CD4-positive, alpha-beta memory T cell (primary cell): ENCODE data around the gene LIG4. TPM values are rescaled to one million over a fixed set of nuclear protein-coding genes. Genes with fewer than 3 reads are reported as not detected.

ENCODE experiments used
- CTCF ChIA-PET: fragments of 350-600 bp; sonication (Branson Sonifier 250); formaldehyde crosslinking; loops from one replicate; lab custom pipeline; 2021; ENCODE audit warnings: inconsistent platforms; ENCODE audit not compliant: partially characterized antibody; lab: Charles Lee
- POLR2A ChIA-PET: fragments of 350-600 bp; sonication (Branson Sonifier 250); formaldehyde crosslinking; loops from one replicate; lab custom pipeline; 2021; ENCODE audit not compliant: partially characterized antibody; lab: Charles Lee
- DNase-seq, 5 donors: peaks; one replicate each; pipeline versions ENCODE4 v3.0.0 to v3.0.0-alpha.2; 2020 to 2022; ENCODE audit warnings: mixed read lengths in 1 of 5
- H3K27ac ChIP-seq: one replicate; pipeline ENCODE4 v1.7.0; 2013; ENCODE audit warnings: low read depth, low read length
- H3K27me3 ChIP-seq: 2 replicates; pipeline ENCODE4 v1.7.0; 2013; ENCODE audit warnings: mild to moderate bottlenecking, low read length, moderate library complexity; ENCODE audit not compliant: insufficient read depth
- H3K36me3 ChIP-seq: 2 replicates; pipeline ENCODE4 v1.7.0; 2013; ENCODE audit warnings: mild to moderate bottlenecking, low read length, moderate library complexity; ENCODE audit not compliant: insufficient read depth
- H3K4me1 ChIP-seq: 2 replicates; pipeline ENCODE4 v1.7.0; 2013; ENCODE audit warnings: mild to moderate bottlenecking, low read length, moderate library complexity; ENCODE audit not compliant: insufficient read depth
- H3K4me3 ChIP-seq, 2 donors: one replicate each; pipeline ENCODE4 v1.7.0; 2013; ENCODE audit warnings: low read length in 2 of 2, mild to moderate bottlenecking in 1 of 2
- H3K9me3 ChIP-seq, 2 donors: one replicate each; pipeline ENCODE4 v1.7.0; 2013; ENCODE audit warnings: low read length in 2 of 2, control low read depth in 1 of 2; ENCODE audit not compliant: control insufficient read depth in 1 of 2
- H3K27ac Mint-ChIP-seq, 7 donors: one replicate each; pipeline ENCODE4 v1.8.0; 2020 to 2021; ENCODE audit warnings: mixed read lengths in 7 of 7, mild to moderate bottlenecking in 6 of 7, inconsistent platforms in 3 of 7, moderate library complexity in 3 of 7
- H3K27me3 Mint-ChIP-seq, 2 donors: one replicate each; pipeline ENCODE4 v1.8.0; 2020 to 2021; ENCODE audit warnings: mixed read lengths in 2 of 2
- H3K36me3 Mint-ChIP-seq, 2 donors: one replicate each; pipeline ENCODE4 v1.8.0; 2020 to 2021; ENCODE audit warnings: mixed read lengths in 2 of 2, inconsistent platforms in 1 of 2, mild to moderate bottlenecking in 1 of 2
- H3K4me1 Mint-ChIP-seq, 4 donors: one replicate each; pipeline ENCODE4 v1.8.0; 2020 to 2021; ENCODE audit warnings: mixed read lengths in 4 of 4, mild to moderate bottlenecking in 1 of 4
- H3K4me3 Mint-ChIP-seq, 8 donors: one replicate each; pipeline ENCODE4 v1.8.0; 2020 to 2021; ENCODE audit warnings: mixed read lengths in 8 of 8, mild to moderate bottlenecking in 7 of 8, moderate library complexity in 6 of 8, inconsistent platforms in 3 of 8
- H3K9me3 Mint-ChIP-seq, 8 donors: one replicate each; pipeline ENCODE4 v1.8.0; 2020 to 2021; ENCODE audit warnings: mixed read lengths in 8 of 8, mild to moderate bottlenecking in 5 of 8, inconsistent platforms in 3 of 8, moderate library complexity in 1 of 8
- intact Hi-C: fragments of 100-400 bp; cut with micrococcal nuclease; formaldehyde crosslinking; loops from one replicate; pipeline ENCODE4 v1.15.1; 2023
- polyA plus RNA-seq, 2 donors: library from polyadenylated mRNA; unstranded; fragments of 300-500 nt; fragmentation: Illumina TruSeq; gene quantifications; one replicate each; pipeline ENCODE4 v1.2.3, GENCODE V29; 2021
- total RNA-seq, 2 experiments: library from RNA; stranded (reverse); gene quantifications; one replicate each; pipeline ENCODE4 v1.2.3, GENCODE V29; 2021

Gene LIG4
- total and polyA plus RNA-seq, 4 experiments from 2014 or later, result 2.7 to 11.4 (median 8.9) TPM

GRCh38 chr13:108195861-108196260 lies 19.5 kb downstream of the LIG4 start:
- Histone ChIP-seq H3K9me3 (no peaks in the 10 kb centered on the region), H3K36me3 (no peaks in the 10 kb centered on the region), H3K4me1 (no peaks in the 10 kb centered on the region), H3K4me3 (no peak overlapping the region), H3K27ac (no peak overlapping the region), H3K27me3 (no peaks in the 10 kb centered on the region)
- peaks cover 4 to 14% of the 10 kb centered on the region in 2 donors for H3K27me3 Mint-ChIP-seq
- H3K36me3 Mint-ChIP-seq, result peaks cover 0 to 5% of the 10 kb centered on the region in 2 donors
- DNase-seq, result no peak
- ChIA-PET POLR2A (no interaction called here), CTCF (interaction anchor here (1.4 to 1.7 kb wide), 2 partner anchors 13 to 40 kb away, joined by 3 to 4 read pairs; no protein-coding TSS in a partner anchor)
- no peak overlapping the region for H3K27ac Mint-ChIP-seq
- no peak overlapping the region for H3K4me3 Mint-ChIP-seq
- H3K4me1 Mint-ChIP-seq, result no peaks in the 10 kb centered on the region
- intact Hi-C loops, result no loop called here
- peaks cover 2 to 27% (median 17%) of the 10 kb centered on the region in 8 donors for H3K9me3 Mint-ChIP-seq

GRCh38 chr13:108195146-108195545 lies 20.2 kb downstream of the LIG4 start:
- intact Hi-C loops, result no loop called here
- Mint-ChIP-seq H3K4me1 (no peaks in the 10 kb centered on the region), H3K9me3 (peaks cover 2 to 27% (median 20%) of the 10 kb centered on the region in 8 donors), H3K36me3 (peaks cover 0 to 5% of the 10 kb centered on the region in 2 donors), H3K4me3 (peak overlapping the region in 1 of 8 donors; percentile 54), H3K27me3 (peaks cover 8 to 17% of the 10 kb centered on the region in 2 donors), H3K27ac (no peak overlapping the region)
- Histone ChIP-seq H3K27ac (no peak overlapping the region), H3K4me1 (no peaks in the 10 kb centered on the region), H3K4me3 (no peak overlapping the region), H3K27me3 (no peaks in the 10 kb centered on the region), H3K9me3 (no peaks in the 10 kb centered on the region), H3K36me3 (no peaks in the 10 kb centered on the region)
- ChIA-PET POLR2A (no interaction called here), CTCF (interaction anchor here (1.7 kb wide), 1 partner anchor 39 kb away, joined by 4 read pairs; no protein-coding TSS in a partner anchor)
- DNase-seq, result no peak

- no peaks in the 10 kb centered on the region for H3K27me3 ChIP-seq
- Mint-ChIP-seq H3K36me3 (peaks cover 0 to 5% of the 10 kb centered on the region in 2 donors), H3K9me3 (peaks cover 2 to 27% (median 20%) of the 10 kb centered on the region in 8 donors), H3K4me1 (no peaks in the 10 kb centered on the region), H3K4me3 (no peak overlapping the region), H3K27ac (no peak overlapping the region), H3K27me3 (peaks cover 11 to 15% of the 10 kb centered on the region in 2 donors)
- no peak overlapping the region for H3K4me3 ChIP-seq
- H3K9me3 ChIP-seq, result no peaks in the 10 kb centered on the region
- ChIA-PET CTCF (interaction anchor here (1.7 kb wide), 1 partner anchor 39 kb away, joined by 4 read pairs; no protein-coding TSS in a partner anchor), POLR2A (no interaction called here)
- H3K27ac ChIP-seq, result no peak overlapping the region
- intact Hi-C loops, result no loop called here
- DNase-seq, result no peak
- H3K4me1 ChIP-seq, result no peaks in the 10 kb centered on the region
- no peaks in the 10 kb centered on the region for H3K36me3 ChIP-seq
These were observed 20.9 kb downstream of the LIG4 start for GRCh38 chr13:108194435-108194936.

GRCh38 chr13:108193806-108194205 lies 21.5 kb downstream of the LIG4 start:
- Histone ChIP-seq H3K36me3 (no peaks in the 10 kb centered on the region), H3K4me1 (no peaks in the 10 kb centered on the region), H3K9me3 (no peaks in the 10 kb centered on the region), H3K27me3 (no peaks in the 10 kb centered on the region), H3K27ac (no peak overlapping the region), H3K4me3 (no peak overlapping the region)
- Mint-ChIP-seq H3K9me3 (peaks cover 2 to 27% (median 20%) of the 10 kb centered on the region in 8 donors), H3K27me3 (peaks cover 11 to 14% of the 10 kb centered on the region in 2 donors), H3K4me3 (no peak overlapping the region), H3K27ac (no peak overlapping the region), H3K4me1 (no peaks in the 10 kb centered on the region), H3K36me3 (peaks cover 0 to 5% of the 10 kb centered on the region in 2 donors)
- intact Hi-C loops, result no loop called here
- POLR2A ChIA-PET, result no interaction called here
- DNase-seq, result no peak
- CTCF ChIA-PET, result no interaction called here

GRCh38 chr13:108190897-108191296 lies 24.4 kb downstream of the LIG4 start:
- Histone ChIP-seq H3K4me1 (no peaks in the 10 kb centered on the region), H3K36me3 (no peaks in the 10 kb centered on the region), H3K27me3 (no peaks in the 10 kb centered on the region), H3K4me3 (no peak overlapping the region), H3K9me3 (no peaks in the 10 kb centered on the region), H3K27ac (no peak overlapping the region)
- DNase-seq, result no peak
- ChIA-PET POLR2A (no interaction called here), CTCF (interaction anchor here (1.5 kb wide), 1 partner anchor 35 kb away, joined by 5 read pairs; no protein-coding TSS in a partner anchor)
- peaks cover 7 to 10% of the 10 kb centered on the region in 2 donors for H3K27me3 Mint-ChIP-seq
- H3K9me3 Mint-ChIP-seq, result peaks cover 2 to 26% (median 15%) of the 10 kb centered on the region in 8 donors
- H3K4me3 Mint-ChIP-seq, result no peak overlapping the region
- H3K36me3 Mint-ChIP-seq, result peaks cover 0 to 5% of the 10 kb centered on the region in 2 donors
- intact Hi-C loops, result no loop called here
- no peaks in the 10 kb centered on the region for H3K4me1 Mint-ChIP-seq
- H3K27ac Mint-ChIP-seq, result no peak overlapping the region

- Histone ChIP-seq H3K36me3 (no peaks in the 10 kb centered on the region), H3K4me1 (no peaks in the 10 kb centered on the region), H3K27ac (no peak overlapping the region), H3K27me3 (no peaks in the 10 kb centered on the region), H3K4me3 (no peak overlapping the region), H3K9me3 (no peaks in the 10 kb centered on the region)
- peaks cover 0 to 11% (median 2%) of the 10 kb centered on the region in 8 donors for H3K9me3 Mint-ChIP-seq
- H3K4me3 Mint-ChIP-seq, result no peak overlapping the region
- intact Hi-C loops, result no loop called here
- H3K36me3 Mint-ChIP-seq, result no peaks in the 10 kb centered on the region
- DNase-seq, result no peak
- H3K27me3 Mint-ChIP-seq, result peaks cover 7 to 10% of the 10 kb centered on the region in 2 donors
- ChIA-PET POLR2A (no interaction called here), CTCF (no interaction called here)
- H3K4me1 Mint-ChIP-seq, result no peaks in the 10 kb centered on the region
- H3K27ac Mint-ChIP-seq, result no peak overlapping the region
These were observed 27.1 kb downstream of the LIG4 start for GRCh38 chr13:108188260-108188659.

- Mint-ChIP-seq H3K27me3 (peaks cover 4 to 9% of the 10 kb centered on the region in 2 donors), H3K4me3 (no peak overlapping the region), H3K9me3 (peaks cover 0 to 4% (median 0%) of the 10 kb centered on the region in 8 donors), H3K4me1 (no peaks in the 10 kb centered on the region), H3K27ac (no peak overlapping the region), H3K36me3 (no peaks in the 10 kb centered on the region)
- CTCF ChIA-PET, result no interaction called here
- no peaks in the 10 kb centered on the region for H3K36me3 ChIP-seq
- H3K27ac ChIP-seq, result no peak overlapping the region
- no peak overlapping the region for H3K4me3 ChIP-seq
- no peaks in the 10 kb centered on the region for H3K27me3 ChIP-seq
- H3K4me1 ChIP-seq, result no peaks in the 10 kb centered on the region
- intact Hi-C loops, result no loop called here
- no peaks in the 10 kb centered on the region for H3K9me3 ChIP-seq
- POLR2A ChIA-PET, result no interaction called here
- DNase-seq, result no peak
These were observed 30.1 kb downstream of the LIG4 start for GRCh38 chr13:108185223-108185622.
